GM21423 (cell line): ENCODE results near the gene CD8B2.
"Not testable (repeated sequence)": the region's sequence is repeated elsewhere in the genome, so short reads cannot be mapped to it uniquely, and the experiment has no call there.

ENCODE experiments used
- ATAC-seq: cut with Tn5 transposase; IDR thresholded peaks from one replicate; pipeline ENCODE4 v1.9.1; 2021; ENCODE audit warnings: mild to moderate bottlenecking, moderate library complexity; ENCODE audit not compliant: unreplicated experiment

The CD8B2 gene

GRCh38 chr2:106547164-106547903 is 60.2 kb downstream of the CD8B2 start:
- ATAC-seq: no peak

DNA sequence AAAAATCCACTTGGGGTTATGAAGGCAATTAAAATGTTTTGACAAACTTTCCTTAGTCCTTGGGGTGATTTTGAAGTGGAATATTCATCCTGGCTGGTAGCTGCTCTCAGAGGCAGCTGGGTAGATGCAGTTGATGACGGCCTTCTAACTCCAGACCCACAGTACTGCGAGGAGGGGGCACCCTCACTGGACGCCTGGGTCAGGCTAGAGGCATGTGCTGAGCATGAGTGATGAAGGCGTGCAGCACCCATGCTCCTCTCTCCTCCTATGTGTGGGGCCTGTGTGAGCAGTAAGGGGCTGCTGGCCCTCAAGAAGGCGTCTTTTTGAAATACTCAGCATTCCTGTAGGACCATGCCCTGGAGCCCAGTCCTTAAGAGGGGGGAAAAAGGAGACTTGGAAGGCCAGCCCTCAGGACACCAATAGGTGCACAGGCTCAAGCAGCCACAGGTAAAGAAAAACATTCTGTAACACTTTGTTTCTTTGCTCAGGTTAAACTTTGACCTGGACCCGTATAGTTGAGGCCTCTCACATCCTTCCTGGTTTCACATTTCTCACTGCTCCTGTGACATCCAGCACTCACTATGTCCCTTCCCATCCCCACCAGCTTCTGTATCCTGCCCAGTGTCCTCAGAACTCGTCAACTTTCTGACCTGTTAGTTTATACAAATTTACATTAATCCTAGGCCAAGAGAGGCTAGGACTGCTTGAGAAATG is 64.4 kb downstream of the CD8B2 start:
- ATAC-seq: no peak

GRCh38 chr2:106552921-106553320 is 65.8 kb downstream of the CD8B2 start:
- ATAC-seq: no peak

GRCh38 chr2:106553321-106553720 is 66.2 kb downstream of the CD8B2 start:
- ATAC-seq: no peak

DNA sequence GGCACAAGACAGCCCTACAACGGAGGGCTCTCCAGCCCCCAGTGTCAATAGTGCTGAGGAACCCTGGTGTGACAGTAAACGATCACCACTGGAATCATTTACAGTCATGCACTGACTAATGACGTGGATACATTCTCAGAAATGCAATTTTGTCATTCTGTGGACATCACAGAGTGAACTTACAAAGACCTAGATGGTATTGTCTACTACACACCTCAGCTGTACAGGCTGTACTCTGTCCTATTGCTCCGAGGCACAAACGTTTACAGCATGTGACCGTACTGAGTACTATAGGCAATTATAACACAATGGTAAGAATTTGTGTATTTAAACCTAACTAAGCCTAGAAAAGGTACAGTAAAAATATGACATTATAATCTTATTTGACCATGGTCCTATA is 67.2 kb downstream of the CD8B2 start:
- ATAC-seq: no peak

GRCh38 chr2:106555053-106555452 is 67.9 kb downstream of the CD8B2 start:
- ATAC-seq: no peak

DNA sequence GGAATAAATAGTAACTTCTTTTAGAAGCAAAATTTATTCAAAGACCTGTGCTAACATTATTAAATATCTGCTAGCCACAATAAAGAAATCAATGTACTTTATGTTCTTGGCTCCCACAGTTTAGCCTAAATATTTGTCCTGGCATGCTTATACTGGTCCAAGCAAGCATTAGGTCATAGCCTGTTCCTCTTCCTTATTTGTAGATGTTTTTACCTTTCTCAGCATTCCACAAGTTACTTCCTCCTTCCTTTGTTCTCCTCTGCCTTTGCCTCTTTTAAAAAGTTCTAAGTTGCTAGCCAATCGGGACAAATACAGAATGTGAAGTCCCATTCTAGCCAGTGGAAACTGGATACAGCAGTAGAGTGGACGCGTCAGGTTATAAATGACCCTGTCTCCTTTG is 72.6 kb downstream of the CD8B2 start:
- not testable (repeated sequence) for ATAC-seq

DNA sequence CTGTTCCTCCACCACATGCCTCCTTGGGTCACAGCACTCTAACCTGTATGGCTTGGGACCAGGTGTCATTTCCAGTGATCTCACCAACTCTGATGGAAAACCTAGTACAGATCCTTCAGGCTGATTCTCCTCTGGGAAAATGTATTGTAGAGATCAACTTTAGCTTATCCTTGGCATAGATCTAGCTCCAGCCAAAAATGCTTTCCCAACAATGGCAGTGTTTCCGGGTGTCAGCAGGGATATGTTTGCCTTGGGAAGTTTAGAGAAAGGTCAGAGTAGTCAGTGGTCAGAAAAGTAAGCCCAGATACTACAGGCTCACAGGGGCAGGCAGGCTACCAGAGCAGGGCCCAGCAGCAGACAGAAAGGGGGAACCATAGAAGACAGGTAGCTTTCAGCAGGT is 73.6 kb downstream of the CD8B2 start:
- no peak for ATAC-seq

DNA sequence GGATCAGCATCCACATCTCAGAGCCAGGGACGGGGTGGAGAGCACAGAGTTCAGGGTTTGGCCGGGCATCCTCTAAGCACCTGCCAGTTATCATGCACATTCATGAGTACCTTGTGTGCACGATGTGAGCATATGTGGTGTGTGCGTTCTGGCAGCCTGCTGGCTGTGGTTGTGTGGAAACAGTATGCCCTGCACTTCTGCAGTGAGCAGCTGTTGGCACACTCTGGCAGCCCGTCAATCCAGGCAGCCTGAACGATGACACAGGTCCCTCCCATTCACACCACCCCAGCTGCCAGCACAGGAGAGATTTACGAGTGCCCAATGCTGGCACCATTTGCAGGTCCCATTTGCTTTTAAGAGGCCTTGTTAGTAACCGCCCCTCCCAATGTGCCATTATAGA is 74.2 kb downstream of the CD8B2 start:
- ATAC-seq: no peak

- no peak for ATAC-seq
Measured at GRCh38 chr2:106561803-106562202, 74.6 kb downstream of the CD8B2 start.

DNA sequence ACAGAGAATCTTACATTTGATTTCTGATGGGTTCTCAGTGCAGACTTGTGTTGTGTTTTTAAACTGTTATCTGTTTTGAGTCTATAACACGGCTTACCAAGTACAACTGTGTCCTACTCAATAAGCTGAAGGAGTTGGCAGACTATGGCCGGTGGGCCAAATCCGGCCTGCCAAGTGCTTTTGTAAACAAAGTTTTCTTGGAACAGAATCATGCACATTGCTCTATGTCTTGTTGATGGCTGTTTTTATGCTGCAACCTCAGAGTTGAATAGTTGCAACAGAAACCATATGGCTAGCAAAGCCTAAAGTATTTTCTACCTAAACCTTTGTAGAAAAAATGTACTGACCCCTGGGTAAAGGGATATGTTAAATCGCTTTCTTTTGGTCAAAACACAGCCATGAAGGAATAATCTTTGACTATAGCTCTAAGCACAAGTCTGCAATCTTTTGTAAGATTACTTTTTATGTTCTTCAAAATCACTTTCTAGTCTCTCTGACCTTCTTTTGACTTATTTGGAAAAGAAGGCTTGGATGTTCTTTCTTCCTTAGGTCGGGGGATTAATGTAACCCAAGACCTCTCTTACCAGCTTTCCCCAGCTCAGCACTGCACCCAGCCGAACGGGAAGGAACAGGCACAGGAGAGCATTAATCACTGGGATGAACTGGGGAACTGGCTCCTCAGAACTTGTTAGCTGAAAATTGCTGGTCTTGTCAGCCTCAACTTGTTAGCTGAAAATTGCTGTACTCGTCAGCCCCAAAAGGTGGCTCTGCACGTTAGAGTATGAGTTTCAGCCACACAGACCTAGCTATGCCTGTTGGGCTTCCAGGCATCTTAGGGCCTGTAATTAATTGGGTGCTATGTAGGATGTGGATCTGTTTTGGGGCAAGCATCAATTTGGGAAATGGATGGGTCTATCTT is 75.4 kb downstream of the CD8B2 start:
- no peak for ATAC-seq

GRCh38 chr2:106563195-106563594 is 76.0 kb downstream of the CD8B2 start:
- ATAC-seq: no peak

GRCh38 chr2:106565599-106565998 is 78.4 kb downstream of the CD8B2 start:
- ATAC-seq: no peak

DNA sequence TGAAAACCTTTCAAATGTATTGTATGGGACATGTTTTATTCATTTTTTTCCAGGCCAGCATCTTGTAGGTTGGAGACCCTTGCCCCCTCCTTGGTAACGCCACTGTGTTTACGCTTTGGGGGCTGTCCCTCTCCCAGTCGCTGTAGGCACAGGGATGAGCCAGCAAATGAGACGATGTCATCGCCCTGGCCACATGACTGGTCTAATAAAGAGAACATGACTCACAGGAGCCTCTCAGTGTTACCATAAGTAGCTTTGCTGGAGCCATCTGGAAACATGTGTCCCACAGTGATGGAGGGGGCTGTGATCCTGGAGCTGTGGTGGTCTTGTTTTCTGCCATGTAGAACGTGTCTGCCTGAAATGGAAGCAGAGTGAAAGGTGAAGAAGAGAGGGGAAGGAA is 78.9 kb downstream of the CD8B2 start:
- ATAC-seq: no peak

DNA sequence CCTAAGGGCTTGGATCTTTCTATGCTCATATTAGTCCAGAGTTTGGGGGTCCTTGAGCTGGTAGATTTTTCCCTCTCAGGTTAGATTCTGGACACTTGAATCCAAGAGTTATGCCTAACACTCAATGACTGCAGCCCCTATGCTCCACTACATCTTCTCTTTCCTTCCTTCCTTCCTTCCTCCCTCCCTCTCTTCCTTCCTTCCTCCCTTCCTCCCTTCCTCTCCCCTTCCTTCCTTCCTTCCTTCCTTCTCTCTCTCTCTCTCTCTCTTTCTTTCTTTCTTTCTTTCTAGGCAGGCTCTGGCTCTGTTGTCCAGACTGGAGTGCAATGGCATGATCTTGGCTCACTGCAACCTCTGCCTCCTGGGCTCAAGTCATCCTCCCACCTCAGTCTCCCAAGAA is 79.3 kb downstream of the CD8B2 start:
- not testable (repeated sequence) for ATAC-seq

DNA sequence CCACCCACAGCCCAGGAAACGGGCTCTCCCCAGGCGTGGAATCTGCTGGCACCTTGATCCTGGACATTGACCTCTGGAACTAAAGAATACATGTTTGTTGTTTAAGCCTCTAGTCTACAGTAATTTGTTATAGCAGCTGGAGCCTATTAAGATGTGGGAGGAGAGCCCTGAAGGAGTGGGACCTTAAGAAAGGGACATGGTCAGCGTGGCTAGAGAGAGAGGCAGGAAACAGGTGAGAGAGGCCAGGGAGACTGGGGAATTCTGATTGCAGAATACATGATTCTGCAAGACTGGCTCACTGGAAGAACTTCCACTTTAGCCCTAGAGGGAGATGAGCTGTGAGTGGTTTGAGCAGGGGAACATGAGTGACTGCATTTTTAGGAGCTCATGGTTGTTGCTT is 83.2 kb downstream of the CD8B2 start:
- no peak for ATAC-seq
